ENCODE results near the gene SDK1. TPM values are rescaled to one million over a fixed set of nuclear protein-coding genes. Genes with fewer than 3 reads are reported as not detected.

Gene SDK1
- total and polyA plus RNA-seq, 2 donors = 9.8 to 15.1 TPM

- H3K36me3 ChIP-seq (ENCODE audit: insufficient read depth) = no peaks in the 10 kb centered on the region
- H3K4me1 ChIP-seq (ENCODE audit: insufficient read depth) = no peaks in the 10 kb centered on the region
- H3K27ac ChIP-seq (ENCODE audit: low read depth) = no peak overlapping the region
- WGBS = 83% methylated on average over 5 of the region's 5 CpGs
- H3K4me3 ChIP-seq (ENCODE audit: low read depth, low read length) = no peak overlapping the region
- DNase-seq (ENCODE audit: extremely low spot score) = no peak
These were observed 839.9 kb downstream of the SDK1 start for GRCh38 chr7:4140933-4141332.

GRCh38 chr7:4143006-4143405 is 842.0 kb downstream of the SDK1 start:
- H3K36me3 ChIP-seq (ENCODE audit: insufficient read depth) = no peaks in the 10 kb centered on the region
- no peak overlapping the region for H3K27ac ChIP-seq (ENCODE audit: low read depth)
- no peak for DNase-seq (ENCODE audit: extremely low spot score)
- no peak overlapping the region for H3K4me3 ChIP-seq (ENCODE audit: low read depth, low read length)
- no peaks in the 10 kb centered on the region for H3K4me1 ChIP-seq (ENCODE audit: insufficient read depth)
- WGBS = 91% methylated on average over 7 of the region's 7 CpGs

GRCh38 chr7:4143511-4144171 is 842.6 kb downstream of the SDK1 start:
- Histone ChIP-seq H3K36me3 (ENCODE audit: insufficient read depth) (no peaks in the 10 kb centered on the region), H3K27ac (ENCODE audit: low read depth) (no peak overlapping the region), H3K4me3 (ENCODE audit: low read depth, low read length) (no peak overlapping the region), H3K4me1 (ENCODE audit: insufficient read depth) (no peaks in the 10 kb centered on the region)
- 91% methylated on average over 27 of the region's 27 CpGs for WGBS
- no peak for DNase-seq (ENCODE audit: extremely low spot score)

GRCh38 chr7:4144172-4144701 is 843.2 kb downstream of the SDK1 start:
- H3K36me3 ChIP-seq (ENCODE audit: insufficient read depth) = no peaks in the 10 kb centered on the region
- no peak for DNase-seq (ENCODE audit: extremely low spot score)
- no peaks in the 10 kb centered on the region for H3K4me1 ChIP-seq (ENCODE audit: insufficient read depth)
- WGBS = 61% methylated on average over 20 of the region's 20 CpGs
- no peak overlapping the region for H3K4me3 ChIP-seq (ENCODE audit: low read depth, low read length)
- H3K27ac ChIP-seq (ENCODE audit: low read depth) = no peak overlapping the region

- no peak overlapping the region for H3K4me3 ChIP-seq (ENCODE audit: low read depth, low read length)
- no peaks in the 10 kb centered on the region for H3K36me3 ChIP-seq (ENCODE audit: insufficient read depth)
- H3K4me1 ChIP-seq (ENCODE audit: insufficient read depth) = no peaks in the 10 kb centered on the region
- 8% methylated on average over 25 of the region's 25 CpGs for WGBS
- no peak overlapping the region for H3K27ac ChIP-seq (ENCODE audit: low read depth)
- DNase-seq (ENCODE audit: extremely low spot score) = peak; percentile 85
These were observed 843.9 kb downstream of the SDK1 start for GRCh38 chr7:4144811-4145510.

- H3K4me1 ChIP-seq (ENCODE audit: insufficient read depth) = no peaks in the 10 kb centered on the region
- WGBS = 91% methylated on average over 14 of the region's 14 CpGs
These were observed 844.5 kb downstream of the SDK1 start for GRCh38 chr7:4145576-4145975.

GRCh38 chr7:4147926-4148620 is 847.0 kb downstream of the SDK1 start:
- Histone ChIP-seq H3K36me3 (ENCODE audit: insufficient read depth) (no peaks in the 10 kb centered on the region), H3K27ac (ENCODE audit: low read depth) (no peak overlapping the region), H3K4me3 (ENCODE audit: low read depth, low read length) (no peak overlapping the region), H3K4me1 (ENCODE audit: insufficient read depth) (no peaks in the 10 kb centered on the region)
- DNase-seq (ENCODE audit: extremely low spot score) = no peak
- 91% methylated on average over 28 of the region's 28 CpGs for WGBS

More at GRCh38 chr7:4145576-4145975, 844.5 kb downstream of the SDK1 start:
- no peak overlapping the region for H3K4me3 ChIP-seq (ENCODE audit: low read depth, low read length)
- no peaks in the 10 kb centered on the region for H3K36me3 ChIP-seq (ENCODE audit: insufficient read depth)
- DNase-seq (ENCODE audit: extremely low spot score) = no peak
- no peak overlapping the region for H3K27ac ChIP-seq (ENCODE audit: low read depth)

GRCh38 chr7:4149236-4149635 is 848.2 kb downstream of the SDK1 start:
- Histone ChIP-seq H3K4me3 (ENCODE audit: low read depth, low read length) (no peak overlapping the region), H3K4me1 (ENCODE audit: insufficient read depth) (no peaks in the 10 kb centered on the region), H3K27ac (ENCODE audit: low read depth) (no peak overlapping the region), H3K36me3 (ENCODE audit: insufficient read depth) (no peaks in the 10 kb centered on the region)
- 93% methylated on average over 18 of the region's 18 CpGs for WGBS
- no peak for DNase-seq (ENCODE audit: extremely low spot score)

GRCh38 chr7:4149645-4150044 is 848.6 kb downstream of the SDK1 start:
- DNase-seq (ENCODE audit: extremely low spot score) = no peak
- no peak overlapping the region for H3K4me3 ChIP-seq (ENCODE audit: low read depth, low read length)
- WGBS = 94% methylated on average over 11 of the region's 11 CpGs
- no peaks in the 10 kb centered on the region for H3K36me3 ChIP-seq (ENCODE audit: insufficient read depth)
- H3K4me1 ChIP-seq (ENCODE audit: insufficient read depth) = no peaks in the 10 kb centered on the region
- no peak overlapping the region for H3K27ac ChIP-seq (ENCODE audit: low read depth)

- Histone ChIP-seq H3K27ac (ENCODE audit: low read depth) (no peak overlapping the region), H3K4me1 (ENCODE audit: insufficient read depth) (no peaks in the 10 kb centered on the region), H3K36me3 (ENCODE audit: insufficient read depth) (no peaks in the 10 kb centered on the region), H3K4me3 (ENCODE audit: low read depth, low read length) (no peak overlapping the region)
- no peak for DNase-seq (ENCODE audit: extremely low spot score)
- WGBS = 97% methylated on average over 9 of the region's 9 CpGs
These were observed 849.7 kb downstream of the SDK1 start for GRCh38 chr7:4150731-4151130.

GRCh38 chr7:4151524-4151923 is 850.5 kb downstream of the SDK1 start:
- H3K36me3 ChIP-seq (ENCODE audit: insufficient read depth) = no peaks in the 10 kb centered on the region
- H3K4me1 ChIP-seq (ENCODE audit: insufficient read depth) = no peaks in the 10 kb centered on the region
- no peak overlapping the region for H3K27ac ChIP-seq (ENCODE audit: low read depth)
- no peak overlapping the region for H3K4me3 ChIP-seq (ENCODE audit: low read depth, low read length)
- no peak for DNase-seq (ENCODE audit: extremely low spot score)
- 93% methylated on average over 10 of the region's 10 CpGs for WGBS

- 82% methylated on average over 13 of the region's 13 CpGs for WGBS
- no peaks in the 10 kb centered on the region for H3K36me3 ChIP-seq (ENCODE audit: insufficient read depth)
- no peak for DNase-seq (ENCODE audit: extremely low spot score)
- no peak overlapping the region for H3K27ac ChIP-seq (ENCODE audit: low read depth)
- H3K4me1 ChIP-seq (ENCODE audit: insufficient read depth) = no peaks in the 10 kb centered on the region
- no peak overlapping the region for H3K4me3 ChIP-seq (ENCODE audit: low read depth, low read length)
These were observed 851.0 kb downstream of the SDK1 start for GRCh38 chr7:4151926-4152549.

- 87% methylated on average over 12 of the region's 12 CpGs for WGBS
- DNase-seq (ENCODE audit: extremely low spot score) = no peak
These were observed 854.0 kb downstream of the SDK1 start for GRCh38 chr7:4154882-4155535.

More at GRCh38 chr7:4154882-4155535, 854.0 kb downstream of the SDK1 start:
- Histone ChIP-seq H3K4me1 (ENCODE audit: insufficient read depth) (no peaks in the 10 kb centered on the region), H3K27ac (ENCODE audit: low read depth) (no peak overlapping the region), H3K4me3 (ENCODE audit: low read depth, low read length) (no peak overlapping the region), H3K36me3 (ENCODE audit: insufficient read depth) (no peaks in the 10 kb centered on the region)
